Panc1 (cell line): ENCODE data around the gene C1orf105. TPM values are rescaled to one million over a fixed set of nuclear protein-coding genes. Genes with fewer than 3 reads are reported as not detected.

Experiments used
- ATAC-seq: fragments of 200-7000 bp; cut with Tn5 transposase; 2 replicates; pipeline ENCODE4 v1.9.1; 2020; ENCODE audit warnings: mild to moderate bottlenecking, moderate library complexity
- BruUV-seq: library from RNA; stranded (reverse); fragments of 400-500 nt; replicated peaks from 2 replicates; lab custom pipeline; 2021; lab: Mats Ljungman, UMichigan
- CTCF ChIA-PET: fragments of 300-600 bp; sonication (Branson Sonifier 250); formaldehyde crosslinking; loops from one replicate; lab custom pipeline; 2022; ENCODE audit warnings: antibody characterized with exemption; lab: Charles Lee
- POLR2A ChIA-PET: fragments of 300-600 bp; sonication (Branson Sonifier 250); formaldehyde crosslinking; loops from one replicate; lab custom pipeline; 2022; ENCODE audit warnings: antibody characterized with exemption; lab: Charles Lee
- DNase-seq: peaks from one replicate; pipeline ENCODE4 v3.0.0-alpha.2; 2010; ENCODE audit warnings: low read depth, low spot score
- H3K27ac ChIP-seq: 2 replicates; pipeline ENCODE4 v1.5.1; 2011; ENCODE audit warnings: mild to moderate bottlenecking, low read length, inconsistent platforms
- H3K27me3 ChIP-seq: fragments of 200-500 bp; sonication (Bioruptor generic); 2 replicates; pipeline ENCODE4 v1.6.0; 2014; ENCODE audit warnings: low read length, inconsistent platforms; ENCODE audit not compliant: control insufficient read depth, insufficient read depth
- H3K36me3 ChIP-seq: fragments of 200-500 bp; sonication (Bioruptor generic); 2 replicates; pipeline ENCODE4 v1.5.1; 2014; ENCODE audit warnings: inconsistent platforms, mild to moderate bottlenecking, low read length, moderate library complexity; ENCODE audit not compliant: control insufficient read depth, insufficient read depth
- H3K4me1 ChIP-seq: 2 replicates; pipeline ENCODE4 v1.5.1; 2011; ENCODE audit warnings: inconsistent platforms, mild to moderate bottlenecking, low read length, moderate library complexity; ENCODE audit not compliant: control insufficient read depth, insufficient read depth
- H3K4me3 ChIP-seq, 2 experiments: 2 replicates each; pipeline ENCODE4 v1.5.1; 2011 to 2012; ENCODE audit warnings: low read depth in 2 of 2, low read length in 2 of 2, mild to moderate bottlenecking in 2 of 2, inconsistent platforms in 1 of 2, moderate library complexity in 1 of 2
- H3K9me3 ChIP-seq: fragments of 200-500 bp; sonication (Bioruptor generic); 2 replicates; pipeline ENCODE4 v1.5.1; 2014; ENCODE audit warnings: low read depth, mild to moderate bottlenecking, inconsistent platforms, low read length, moderate library complexity; ENCODE audit not compliant: control insufficient read depth, insufficient read depth
- CTCF ChIP-seq: fragments of 450-650 bp; IDR thresholded peaks from 2 replicates; pipeline ENCODE4 v1.5.1; 2017; ENCODE audit warnings: mild to moderate bottlenecking
- POLR2AphosphoS5 ChIP-seq: IDR thresholded peaks from 2 replicates; pipeline ENCODE4 v1.6.1; 2012; ENCODE audit warnings: mild to moderate bottlenecking, low read depth, low read length, moderate library complexity
- REST ChIP-seq, 2 experiments: IDR thresholded peaks; 2 replicates each; pipeline ENCODE4 v1.6.1; 2011 to 2012; ENCODE audit warnings: low read depth in 2 of 2, control low read depth in 1 of 2, low read length in 1 of 2, mild to moderate bottlenecking in 1 of 2, moderate library complexity in 1 of 2; ENCODE audit not compliant: insufficient read depth in 1 of 2
- SIN3A ChIP-seq: IDR thresholded peaks from 2 replicates; pipeline ENCODE4 v1.6.1; 2012; ENCODE audit warnings: low read depth, mild to moderate bottlenecking, low read length, moderate library complexity, borderline replicate concordance; ENCODE audit not compliant: insufficient read depth
- TCF7L2 ChIP-seq: IDR thresholded peaks from 2 replicates; pipeline ENCODE4 v1.6.1; 2011; ENCODE audit warnings: mild to moderate bottlenecking, low read depth, low read length, inconsistent platforms
- in situ Hi-C: cut with HindIII; loops from 2 replicates; pipeline ENCODE4 v1.10.0; 2016; ENCODE audit warnings: low sequenced_read_pairs, low pct_unique_long_range_greater_than_20kb
- intact Hi-C: fragments of 100-400 bp; cut with micrococcal nuclease; formaldehyde crosslinking; loops from one replicate; pipeline ENCODE4 v1.10.0; 2022; ENCODE audit not compliant: unreplicated experiment
- total RNA-seq: library from RNA; stranded (reverse); gene quantifications from one replicate; pipeline ENCODE4 v1.2.1, GENCODE V29; 2021; ENCODE audit not compliant: unreplicated experiment

C1orf105 gene
- total RNA-seq, 1 experiment from 2014 or later, result not detected

- POLR2A ChIA-PET, result no interaction called here
- BruUV-seq, result no TSS peak
- in situ Hi-C loops, result no loop called here
Measured at GRCh38 chr1:172510479-172510878, 90.0 kb downstream of the C1orf105 start.

DNA sequence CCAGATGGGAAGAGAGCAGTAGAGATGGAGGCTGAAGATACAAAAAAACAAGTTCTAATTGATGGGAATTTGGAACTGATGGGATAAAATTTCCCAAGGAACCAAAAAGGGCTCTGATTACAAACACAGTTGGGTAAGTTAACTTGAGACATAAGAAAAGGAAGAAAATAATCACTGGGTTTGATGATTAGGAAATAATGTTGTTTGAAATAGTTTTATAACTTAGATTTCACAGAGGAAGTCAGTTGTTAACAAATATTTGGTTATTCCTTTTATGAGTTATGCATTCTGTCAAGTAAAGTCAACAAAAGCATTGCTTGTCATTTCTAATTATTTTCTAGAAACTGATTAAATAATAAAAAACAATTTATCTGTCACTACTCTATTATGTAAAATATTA, 92.1 kb downstream of the C1orf105 start:
- CTCF ChIA-PET, result no interaction called here
- Histone ChIP-seq H3K27me3 (no peaks in the 10 kb centered on the region), H3K27ac (no peak overlapping the region), H3K4me3 (no peak overlapping the region), H3K4me1 (no peaks in the 10 kb centered on the region), H3K9me3 (no peaks in the 10 kb centered on the region), H3K36me3 (no peaks in the 10 kb centered on the region)
- no peak for ATAC-seq
- no TSS peak for BruUV-seq
- in situ Hi-C loops (no loop called here), intact Hi-C loops (no loop called here)
- DNase-seq, result no peak
- no peak for TF ChIP-seq CTCF
- TF ChIP-seq TCF7L2, result no peak
- POLR2A ChIA-PET, result no interaction called here

More at GRCh38 chr1:172510479-172510878, 90.0 kb downstream of the C1orf105 start:
- Histone ChIP-seq H3K36me3 (no peaks in the 10 kb centered on the region), H3K4me3 (no peak overlapping the region), H3K27ac (no peak overlapping the region), H3K9me3 (no peaks in the 10 kb centered on the region), H3K27me3 (no peaks in the 10 kb centered on the region; the same call in 1 of the 2 replicates), H3K4me1 (no peaks in the 10 kb centered on the region)
- no peak for DNase-seq
- TF ChIP-seq TCF7L2, result no peak
- no peak for TF ChIP-seq SIN3A
- no peak for TF ChIP-seq REST (IDR thresholded peaks at IDR 0.05; ENCODE audit: insufficient read depth in 1 of 2, low read depth in 2 of 2, low read length in 1 of 2)
- TF ChIP-seq POLR2AphosphoS5, result no peak
- no peak for TF ChIP-seq CTCF
- ATAC-seq, result no peak
- intact Hi-C loops, result no loop called here
- CTCF ChIA-PET, result no interaction called here
